CD4-positive, alpha-beta T cell treated with Interleukin-15 for 1 hour (primary cell): ENCODE data around the gene PIEZO2.

Experiments used
- DNase-seq: peaks from one replicate; pipeline ENCODE4 v3.0.0-alpha.2; 2020

The PIEZO2 gene

DNA sequence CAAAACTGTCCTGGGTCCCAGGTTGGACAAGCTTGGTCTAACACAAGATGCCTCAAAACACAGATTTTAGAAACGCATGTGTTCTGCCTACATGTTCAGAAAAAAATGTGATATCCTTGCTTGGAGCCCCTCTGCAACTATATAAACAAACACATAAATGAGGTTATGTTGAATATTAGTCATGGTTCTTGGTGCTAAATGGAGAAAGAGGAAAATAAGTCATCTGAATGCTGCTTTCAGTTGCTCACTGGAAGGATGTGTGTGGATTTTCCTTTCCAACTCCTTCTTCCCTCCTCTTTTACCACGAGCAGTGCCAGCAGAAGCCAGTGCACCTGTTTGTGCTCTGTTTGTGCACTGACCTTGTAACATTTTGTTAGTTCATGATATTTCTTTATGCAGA, 85.3 kb downstream of the PIEZO2 start:
- no peak for DNase-seq

DNA sequence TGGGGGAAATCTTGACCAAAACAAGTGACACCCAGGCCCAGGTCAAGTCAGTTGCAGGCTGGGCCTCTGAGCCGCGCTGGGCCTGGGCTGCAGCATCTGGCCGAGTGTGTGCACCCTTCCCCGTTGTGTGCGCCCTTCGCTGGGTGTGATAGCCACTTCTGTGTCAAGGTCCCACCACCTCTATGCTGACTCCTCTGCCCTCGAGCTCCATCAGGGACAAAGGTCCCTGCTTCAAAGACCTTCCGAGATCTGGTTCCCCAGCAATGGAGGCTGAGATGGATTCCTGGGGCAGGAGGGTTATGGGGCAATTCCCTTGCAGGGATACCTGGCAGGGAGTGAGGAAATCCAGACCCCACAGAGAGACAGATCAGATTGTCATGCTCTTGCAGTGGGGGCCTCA, 93.6 kb downstream of the PIEZO2 start:
- DNase-seq, result no peak

GRCh38 chr18:11054497-11054896, 94.9 kb downstream of the PIEZO2 start:
- DNase-seq, result no peak

DNA sequence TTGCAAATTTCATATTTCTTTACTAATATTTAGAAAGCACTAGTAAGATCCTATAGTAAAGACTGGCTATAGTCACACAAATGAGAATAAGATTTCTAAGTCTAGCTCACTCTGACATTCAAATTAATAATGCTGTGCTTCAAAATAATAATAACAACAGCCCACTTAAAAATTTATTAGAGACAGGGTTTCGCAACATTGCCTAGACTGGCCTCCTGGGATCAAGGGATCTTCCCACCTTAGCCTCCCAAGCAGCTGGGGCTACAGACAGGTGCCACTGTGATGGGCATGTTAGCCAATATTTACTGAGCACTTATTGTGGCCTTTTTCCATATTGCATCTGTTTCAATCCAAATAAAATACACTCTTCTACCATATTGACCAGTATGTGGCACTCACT, 96.1 kb downstream of the PIEZO2 start:
- DNase-seq, result no peak

DNA sequence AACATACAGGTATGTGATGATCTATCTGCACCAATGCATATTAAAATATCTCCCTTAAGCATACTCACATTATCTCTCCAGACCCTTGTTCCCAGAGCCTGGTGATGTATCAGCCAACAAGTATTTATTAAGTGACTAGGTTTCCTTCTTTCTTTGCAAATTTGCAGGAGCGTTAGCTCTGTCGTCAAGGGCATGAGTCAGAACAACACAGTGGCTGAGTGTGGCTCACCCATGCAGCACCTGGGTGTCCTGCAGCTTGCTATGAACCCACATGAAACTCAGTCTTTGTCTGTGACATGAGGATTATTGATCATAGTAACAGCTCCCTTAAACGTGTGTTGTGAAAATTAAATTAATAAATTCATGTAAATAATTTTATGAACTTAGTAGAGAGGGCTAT, 96.6 kb downstream of the PIEZO2 start:
- DNase-seq, result no peak

- no peak for DNase-seq
These were observed 97.9 kb downstream of the PIEZO2 start for GRCh38 chr18:11051462-11051861.

DNA sequence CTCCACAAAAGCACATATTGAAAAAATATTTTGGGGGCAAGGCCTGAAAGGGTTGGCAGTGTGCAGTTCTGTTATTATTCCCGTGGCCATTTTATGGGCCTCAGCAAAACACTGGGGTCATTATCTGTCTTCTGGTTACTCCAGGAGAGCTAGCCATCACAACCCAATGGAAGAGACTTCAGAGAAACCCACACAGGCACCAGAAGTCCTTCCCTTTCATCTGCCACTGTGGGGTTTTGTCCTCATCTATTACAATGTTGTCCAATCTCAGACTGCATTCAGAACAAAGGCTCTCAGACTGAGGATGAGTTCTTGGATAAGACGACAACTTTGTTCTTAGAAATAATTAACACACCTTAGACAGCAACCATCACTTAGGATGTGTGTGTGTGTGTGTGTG, 98.4 kb downstream of the PIEZO2 start:
- DNase-seq, result no peak

GRCh38 chr18:11047817-11048216, 101.6 kb downstream of the PIEZO2 start:
- DNase-seq, result no peak

GRCh38 chr18:11047156-11047555, 102.2 kb downstream of the PIEZO2 start:
- no peak for DNase-seq

- DNase-seq, result no peak
These were observed 103.2 kb downstream of the PIEZO2 start for GRCh38 chr18:11046140-11046539.

DNA sequence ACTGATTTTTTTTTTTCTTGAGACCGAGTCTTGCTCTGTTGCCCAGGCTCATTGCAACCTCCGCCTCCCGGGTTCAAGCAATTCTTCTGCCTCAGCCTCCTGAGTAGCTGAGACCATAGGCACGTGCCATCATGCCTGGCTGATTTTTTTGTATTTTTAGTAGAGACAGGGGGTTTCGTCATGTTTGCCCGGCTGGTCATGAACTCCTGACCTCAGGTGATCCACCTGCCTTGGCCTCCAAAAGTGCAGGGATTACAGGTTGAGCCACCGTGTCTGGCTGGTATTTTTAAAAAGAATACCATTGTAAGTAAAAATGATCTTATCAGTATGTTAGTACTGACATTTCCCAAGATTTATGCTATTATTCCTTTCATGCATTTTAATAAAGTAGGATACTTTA, 105.7 kb downstream of the PIEZO2 start:
- DNase-seq, result no peak

GRCh38 chr18:11042247-11042646, 107.1 kb downstream of the PIEZO2 start:
- DNase-seq, result no peak

GRCh38 chr18:11040823-11041656, 108.3 kb downstream of the PIEZO2 start:
- DNase-seq, result no peak

GRCh38 chr18:11040359-11040758, 109.0 kb downstream of the PIEZO2 start:
- DNase-seq, result no peak

DNA sequence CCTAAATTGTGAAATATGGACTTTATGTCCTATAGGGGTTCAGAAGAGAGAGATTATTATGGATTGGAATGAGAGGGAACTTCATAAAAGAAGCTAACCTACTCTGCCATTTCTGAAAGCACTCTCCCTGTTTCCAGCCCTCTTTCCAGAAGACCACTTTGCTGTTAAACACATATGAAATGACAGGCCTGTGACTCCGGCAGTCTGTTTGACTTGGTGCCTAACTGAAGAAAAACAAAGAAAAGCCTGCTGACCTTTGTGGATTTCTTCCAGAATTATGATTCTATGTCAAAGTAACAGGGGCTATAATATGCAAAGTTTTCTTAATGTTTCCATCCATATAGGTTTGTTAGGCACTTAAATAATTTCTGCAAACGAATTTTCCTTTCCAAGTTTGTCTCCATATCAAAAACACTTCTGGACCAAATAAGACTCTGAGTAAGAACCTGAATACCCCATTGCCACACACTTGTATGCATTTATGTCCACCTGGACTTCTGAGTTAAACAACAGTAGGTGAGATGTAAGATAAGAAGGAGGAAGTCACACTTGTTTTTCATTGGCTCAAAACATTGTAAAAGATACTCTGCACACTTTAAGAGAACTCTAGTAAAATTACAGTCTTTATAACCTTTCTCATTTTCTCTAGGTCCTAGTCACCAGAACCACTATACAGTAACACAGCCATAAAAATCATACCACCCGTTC, 111.7 kb downstream of the PIEZO2 start:
- DNase-seq, result no peak

- no peak for DNase-seq
These were observed 113.4 kb downstream of the PIEZO2 start for GRCh38 chr18:11035814-11036495.

- DNase-seq, result no peak
These were observed 114.0 kb downstream of the PIEZO2 start for GRCh38 chr18:11035376-11035775.

DNA sequence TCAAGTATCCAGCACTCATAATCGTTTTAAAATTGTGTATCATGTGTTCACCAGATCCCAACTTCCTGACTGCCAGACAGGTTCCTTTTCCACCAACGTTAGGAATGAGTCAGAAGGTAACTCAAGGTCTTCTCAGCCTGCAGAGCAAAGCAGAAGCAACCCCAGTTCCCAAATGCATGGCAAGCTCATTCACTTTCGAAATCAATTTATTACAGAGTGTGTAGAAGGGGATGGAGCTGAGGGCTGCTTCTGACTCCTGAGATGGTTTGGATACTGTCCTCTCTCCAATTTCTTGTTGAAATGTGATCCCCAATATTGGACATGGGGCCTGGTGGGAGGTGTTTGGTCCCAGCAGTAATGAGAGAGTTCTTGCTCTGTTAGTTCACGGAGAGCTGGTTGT, 114.5 kb downstream of the PIEZO2 start:
- no peak for DNase-seq

- DNase-seq, result no peak
These were observed 115.9 kb downstream of the PIEZO2 start for GRCh38 chr18:11033503-11033902.

GRCh38 chr18:11031966-11032365, 117.4 kb downstream of the PIEZO2 start:
- no peak for DNase-seq

GRCh38 chr18:11029021-11029420, 120.3 kb downstream of the PIEZO2 start:
- DNase-seq, result no peak

GRCh38 chr18:11027862-11028261, 121.5 kb downstream of the PIEZO2 start:
- DNase-seq, result no peak

GRCh38 chr18:11025671-11026070, 123.7 kb downstream of the PIEZO2 start:
- DNase-seq, result no peak
